Measurements from ENCODE around the gene LMAN2.
A peak's percentile ranks its signal among the peaks of the same experiment; 100 is the strongest.
"Not testable (repeated sequence)": the region's sequence is repeated elsewhere in the genome, so short reads cannot be mapped to it uniquely, and the experiment has no call there.

Gene LMAN2

DNA sequence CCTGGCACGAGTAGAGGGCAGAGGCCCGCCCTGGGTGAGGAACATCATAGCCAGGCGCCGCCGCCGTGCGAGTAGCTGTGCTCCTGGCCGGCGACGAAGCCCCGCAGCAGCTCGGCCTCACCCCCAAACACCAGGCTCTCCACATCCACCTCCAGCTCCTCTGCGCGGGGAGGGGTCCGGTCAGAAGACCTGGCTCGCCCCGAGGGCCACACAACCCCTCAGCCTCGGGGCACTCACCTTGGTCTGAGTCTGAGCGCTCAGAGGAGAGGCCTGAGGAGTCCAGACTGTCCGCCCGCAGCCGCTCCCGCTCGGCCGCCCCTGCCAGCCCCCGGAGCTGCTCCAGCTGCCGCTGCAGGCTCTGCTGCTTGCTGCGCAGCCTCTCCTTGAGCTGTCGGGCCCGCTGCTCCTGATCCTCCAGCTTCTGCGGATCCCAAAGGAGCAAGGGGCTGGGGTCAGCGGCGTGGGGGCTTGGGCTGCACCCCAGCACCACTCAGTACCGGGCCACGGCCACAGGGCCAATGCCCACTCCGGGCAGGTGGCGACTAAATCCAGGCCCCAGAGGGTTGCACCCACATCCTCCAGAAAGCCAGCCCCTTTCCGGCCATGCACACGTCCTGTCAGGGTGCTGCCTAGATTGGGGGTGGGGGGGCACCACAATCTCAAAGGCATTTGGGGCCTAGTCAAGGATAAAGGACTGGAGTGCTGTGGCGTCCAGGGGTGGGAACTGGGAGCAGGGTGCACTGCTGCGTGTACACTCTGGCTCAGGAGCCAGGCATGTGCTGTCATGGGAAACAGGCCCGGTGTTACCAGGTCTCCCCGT lies 43.7 kb downstream of the LMAN2 start:
- Histone ChIP-seq H3K4me1 (ENCODE audit: control insufficient read depth in 1 of 2, insufficient read depth in 2 of 2, low read length in 2 of 2) (peaks cover 5 to 39% of the 10 kb centered on the region in 2 donors), H3K9me3 (ENCODE audit: control insufficient read depth in 1 of 2, low read length in 2 of 2) (no peaks in the 10 kb centered on the region), H3K36me3 (ENCODE audit: control insufficient read depth in 1 of 2, insufficient read depth in 2 of 2, low read length in 2 of 2) (peaks cover 16 to 28% of the 10 kb centered on the region in 2 donors), H3K27ac (ENCODE audit: low read length) (no peak overlapping the region), H3K4me3 (ENCODE audit: low read depth in 1 of 2, low read length in 2 of 2) (peak overlapping the region in 1 of 2 donors; percentile 37), H3K27me3 (ENCODE audit: low read depth, low read length) (no peaks in the 10 kb centered on the region)

- H3K36me3 ChIP-seq (ENCODE audit: control insufficient read depth in 1 of 2, insufficient read depth in 2 of 2, low read length in 2 of 2), result peaks cover 16 to 30% of the 10 kb centered on the region in 2 donors
- H3K27ac ChIP-seq (ENCODE audit: low read length), result no peak overlapping the region
- H3K9me3 ChIP-seq (ENCODE audit: control insufficient read depth in 1 of 2, low read length in 2 of 2), result no peaks in the 10 kb centered on the region
- peaks cover 11 to 39% of the 10 kb centered on the region in 2 donors for H3K4me1 ChIP-seq (ENCODE audit: control insufficient read depth in 1 of 2, insufficient read depth in 2 of 2, low read length in 2 of 2)
- no peaks in the 10 kb centered on the region for H3K27me3 ChIP-seq (ENCODE audit: low read depth, low read length)
- H3K4me3 ChIP-seq (ENCODE audit: low read depth in 1 of 2, low read length in 2 of 2), result peak overlapping the region in 1 of 2 donors; percentile 37
These were observed 44.6 kb downstream of the LMAN2 start for GRCh38 chr5:177306674-177307543.

DNA sequence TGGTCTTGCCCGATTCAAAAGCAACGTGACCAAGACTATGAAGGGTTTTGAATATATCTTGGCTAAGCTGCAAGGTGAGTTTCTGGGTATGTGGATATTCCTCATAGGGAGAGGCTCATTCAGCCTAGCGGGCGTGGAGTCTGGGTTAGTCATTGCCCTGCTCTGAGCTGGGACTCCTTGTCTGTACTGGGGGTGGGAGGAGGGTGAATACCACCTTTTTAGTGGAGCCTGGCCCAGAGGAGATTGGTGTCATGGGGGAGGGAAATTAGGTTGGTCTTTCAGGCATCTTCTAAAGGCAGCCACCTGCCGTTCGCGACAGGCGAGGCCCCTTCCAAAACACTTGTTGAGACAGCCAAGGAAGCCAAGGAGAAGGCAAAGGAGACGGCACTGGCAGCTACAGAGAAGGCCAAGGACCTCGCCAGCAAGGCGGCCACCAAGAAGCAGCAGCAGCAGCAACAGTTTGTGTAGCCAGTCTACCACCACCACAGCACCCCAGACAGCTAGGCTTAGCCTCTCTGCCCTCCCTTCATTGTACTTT lies 45.3 kb downstream of the LMAN2 start:
- not testable (repeated sequence) for H3K27ac ChIP-seq (ENCODE audit: low read length); H3K27me3 ChIP-seq (ENCODE audit: low read depth, low read length); H3K9me3 ChIP-seq (ENCODE audit: control insufficient read depth in 1 of 2, low read length in 2 of 2); H3K4me3 ChIP-seq (ENCODE audit: low read depth in 1 of 2, low read length in 2 of 2)
- Histone ChIP-seq H3K4me1 (ENCODE audit: control insufficient read depth in 1 of 2, insufficient read depth in 2 of 2, low read length in 2 of 2) (peaks cover 18 to 39% of the 10 kb centered on the region in 2 donors), H3K36me3 (ENCODE audit: control insufficient read depth in 1 of 2, insufficient read depth in 2 of 2, low read length in 2 of 2) (peaks cover 20 to 32% of the 10 kb centered on the region in 2 donors)

DNA sequence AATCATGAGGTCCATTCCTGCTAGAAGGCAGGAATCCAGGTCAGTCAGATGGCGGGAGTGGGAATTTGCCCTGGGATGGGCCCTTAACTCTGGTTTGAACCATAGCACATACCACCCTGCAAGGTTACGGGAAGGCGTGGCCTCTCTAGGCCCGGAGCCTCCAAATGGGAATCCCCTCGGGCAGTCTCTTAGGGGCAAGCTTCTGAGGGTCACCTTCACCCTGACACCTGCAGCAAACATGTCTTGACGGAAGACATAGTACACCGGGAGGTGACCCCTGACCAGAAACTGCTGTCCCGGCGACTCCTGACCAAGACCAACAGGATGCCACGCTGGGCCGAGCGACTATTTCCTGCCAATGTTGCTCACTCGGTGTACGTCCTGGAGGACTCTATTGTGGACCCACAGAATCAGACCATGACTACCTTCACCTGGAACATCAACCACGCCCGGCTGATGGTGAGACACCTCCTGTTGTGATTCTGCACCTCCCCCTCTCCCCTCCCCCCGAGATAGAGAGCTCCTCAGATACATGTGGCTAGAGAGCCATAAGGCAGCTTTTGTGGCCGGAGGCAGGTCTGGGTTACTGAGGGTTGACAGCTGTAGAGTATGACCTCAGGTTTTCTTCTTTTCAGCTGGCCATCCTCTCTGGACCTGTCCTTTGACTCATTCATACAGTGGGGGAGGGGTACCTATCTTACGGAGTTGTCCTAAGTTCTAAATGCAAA lies 46.9 kb downstream of the LMAN2 start:
- peaks cover 20 to 32% of the 10 kb centered on the region in 2 donors for H3K36me3 ChIP-seq (ENCODE audit: control insufficient read depth in 1 of 2, insufficient read depth in 2 of 2, low read length in 2 of 2)
- H3K9me3 ChIP-seq (ENCODE audit: control insufficient read depth in 1 of 2, low read length in 2 of 2), result no peaks in the 10 kb centered on the region

DNA sequence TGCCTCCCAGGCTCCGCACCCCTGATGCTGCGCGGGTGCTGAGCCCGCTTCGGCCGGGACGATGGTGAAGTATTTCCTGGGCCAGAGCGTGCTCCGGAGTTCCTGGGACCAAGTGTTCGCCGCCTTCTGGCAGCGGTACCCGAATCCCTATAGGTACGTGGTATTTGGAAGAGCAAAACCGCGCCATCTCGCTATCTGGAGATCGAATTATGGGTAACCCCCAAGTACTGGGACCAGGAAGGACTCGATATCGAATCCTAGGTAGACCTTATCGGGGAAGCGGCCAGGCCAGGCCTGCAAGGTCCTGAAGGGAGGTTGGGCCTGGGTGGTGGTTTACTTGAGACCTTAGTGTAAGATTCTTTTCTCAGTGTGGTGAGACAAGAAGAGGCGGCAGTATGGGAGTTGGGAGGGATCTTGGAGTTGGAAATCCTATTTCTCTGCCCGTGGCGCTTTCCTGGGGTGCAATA lies 47.5 kb downstream of the LMAN2 start:
- Histone ChIP-seq H3K4me3 (ENCODE audit: low read depth in 1 of 2, low read length in 2 of 2) (peak overlapping the region; percentile 73 to 92), H3K9me3 (ENCODE audit: control insufficient read depth in 1 of 2, low read length in 2 of 2) (no peaks in the 10 kb centered on the region), H3K27ac (ENCODE audit: low read length) (peak overlapping the region; percentile 82), H3K27me3 (ENCODE audit: low read depth, low read length) (no peaks in the 10 kb centered on the region), H3K4me1 (ENCODE audit: control insufficient read depth in 1 of 2, insufficient read depth in 2 of 2, low read length in 2 of 2) (peaks cover 30 to 52% of the 10 kb centered on the region in 2 donors), H3K36me3 (ENCODE audit: control insufficient read depth in 1 of 2, insufficient read depth in 2 of 2, low read length in 2 of 2) (peaks cover 20 to 32% of the 10 kb centered on the region in 2 donors)

More for the DNA sequence above, 46.9 kb downstream of the LMAN2 start:
- Histone ChIP-seq H3K27me3 (ENCODE audit: low read depth, low read length) (no peaks in the 10 kb centered on the region), H3K4me3 (ENCODE audit: low read depth in 1 of 2, low read length in 2 of 2) (peak overlapping the region; percentile 73 to 92), H3K27ac (ENCODE audit: low read length) (peak overlapping the region; percentile 82), H3K4me1 (ENCODE audit: control insufficient read depth in 1 of 2, insufficient read depth in 2 of 2, low read length in 2 of 2) (peaks cover 30 to 47% of the 10 kb centered on the region in 2 donors)

- Histone ChIP-seq H3K9me3 (ENCODE audit: control insufficient read depth in 1 of 2, low read length in 2 of 2) (no peaks in the 10 kb centered on the region), H3K27ac (ENCODE audit: low read length) (peak within 1 kb of the TSS; percentile 82), H3K4me3 (ENCODE audit: low read depth in 1 of 2, low read length in 2 of 2) (peak within 1 kb of the TSS; percentile 73 to 92), H3K36me3 (ENCODE audit: control insufficient read depth in 1 of 2, insufficient read depth in 2 of 2, low read length in 2 of 2) (peaks cover 22 to 32% of the 10 kb centered on the region in 2 donors), H3K27me3 (ENCODE audit: low read depth, low read length) (no peaks in the 10 kb centered on the region), H3K4me1 (ENCODE audit: control insufficient read depth in 1 of 2, insufficient read depth in 2 of 2, low read length in 2 of 2) (peaks cover 30 to 52% of the 10 kb centered on the region in 2 donors)
These were observed 48.1 kb downstream of the LMAN2 start, which contains the start of the genes PRELID1 and RAB24 for GRCh38 chr5:177303121-177303924. TSS of gene PRELID1 (plus strand) at chr5:177303799. CDS start at chr5:177303986, 187 bp downstream. TSS of gene RAB24 (minus strand) at chr5:177303719. CDS start at chr5:177303288, 431 bp downstream.

- Histone ChIP-seq H3K36me3 (ENCODE audit: control insufficient read depth in 1 of 2, insufficient read depth in 2 of 2, low read length in 2 of 2) (peaks cover 28 to 32% of the 10 kb centered on the region in 2 donors), H3K27me3 (ENCODE audit: low read depth, low read length) (no peaks in the 10 kb centered on the region), H3K4me3 (ENCODE audit: low read depth in 1 of 2, low read length in 2 of 2) (peak overlapping the region; percentile 71 to 73), H3K4me1 (ENCODE audit: control insufficient read depth in 1 of 2, insufficient read depth in 2 of 2, low read length in 2 of 2) (peaks cover 30 to 52% of the 10 kb centered on the region in 2 donors), H3K9me3 (ENCODE audit: control insufficient read depth in 1 of 2, low read length in 2 of 2) (no peaks in the 10 kb centered on the region), H3K27ac (ENCODE audit: low read length) (no peak overlapping the region)
These were observed 48.9 kb downstream of the LMAN2 start for GRCh38 chr5:177302354-177303110.

DNA sequence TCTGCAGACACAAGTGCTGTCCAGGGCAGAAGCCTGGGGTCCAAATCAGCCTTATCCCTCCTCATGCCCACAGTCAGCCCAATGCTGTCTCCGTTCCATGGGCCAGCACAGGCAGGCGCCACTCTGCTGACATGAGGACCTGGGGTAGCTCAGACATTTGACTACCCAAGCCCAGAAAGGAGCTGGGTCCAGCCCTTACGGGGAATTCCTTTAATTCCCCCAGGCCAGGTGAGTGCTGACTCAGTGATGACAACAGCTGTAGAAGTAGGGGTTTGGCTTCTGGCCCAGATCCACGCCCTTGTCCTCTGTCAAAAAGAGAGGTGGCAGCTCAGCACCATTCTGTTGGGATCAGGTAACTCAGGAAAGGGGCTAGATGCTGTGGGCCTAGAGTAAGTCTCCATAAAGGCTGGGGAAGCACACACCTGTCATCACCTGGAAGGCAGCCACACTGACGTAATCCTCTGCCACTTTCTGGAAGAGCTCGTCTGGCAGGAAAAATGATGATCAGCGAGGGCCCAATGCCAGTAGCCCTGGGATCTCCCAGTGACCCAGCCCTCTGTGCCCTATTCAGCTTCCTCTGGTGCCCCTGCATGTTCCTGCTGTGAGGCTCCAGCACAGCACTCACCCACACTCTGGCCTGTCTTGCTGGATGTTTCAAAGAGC lies 49.8 kb downstream of the LMAN2 start:
- no peaks in the 10 kb centered on the region for H3K9me3 ChIP-seq (ENCODE audit: control insufficient read depth in 1 of 2, low read length in 2 of 2)
- H3K27me3 ChIP-seq (ENCODE audit: low read depth, low read length), result no peaks in the 10 kb centered on the region
- peak overlapping the region in 1 of 2 donors; percentile 73 for H3K4me3 ChIP-seq (ENCODE audit: low read depth in 1 of 2, low read length in 2 of 2)
- peaks cover 25 to 27% of the 10 kb centered on the region in 2 donors for H3K36me3 ChIP-seq (ENCODE audit: control insufficient read depth in 1 of 2, insufficient read depth in 2 of 2, low read length in 2 of 2)
- H3K27ac ChIP-seq (ENCODE audit: low read length), result no peak overlapping the region
- peaks cover 30 to 52% of the 10 kb centered on the region in 2 donors for H3K4me1 ChIP-seq (ENCODE audit: control insufficient read depth in 1 of 2, insufficient read depth in 2 of 2, low read length in 2 of 2)

DNA sequence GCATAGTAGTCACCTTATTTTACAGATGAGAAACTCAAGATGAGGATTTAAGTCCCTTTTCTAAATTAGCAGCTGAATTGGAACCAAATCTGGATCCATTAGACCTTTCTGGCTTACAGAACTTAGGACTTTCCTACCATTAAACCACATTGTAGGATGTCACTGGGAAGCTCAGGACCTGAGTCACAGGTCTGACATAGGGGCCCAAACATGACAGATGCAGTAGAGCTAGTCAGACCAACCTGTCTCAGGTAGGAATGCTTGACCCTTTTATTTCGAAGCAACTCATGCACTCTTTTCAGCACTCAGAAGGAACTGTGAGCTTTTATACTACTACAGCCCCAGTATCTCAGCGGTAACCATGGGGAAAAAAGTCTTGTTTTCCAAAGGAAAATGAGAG lies 50.5 kb downstream of the LMAN2 start:
- Histone ChIP-seq H3K4me1 (ENCODE audit: control insufficient read depth in 1 of 2, insufficient read depth in 2 of 2, low read length in 2 of 2) (peaks cover 30 to 52% of the 10 kb centered on the region in 2 donors), H3K9me3 (ENCODE audit: control insufficient read depth in 1 of 2, low read length in 2 of 2) (no peaks in the 10 kb centered on the region), H3K4me3 (ENCODE audit: low read depth in 1 of 2, low read length in 2 of 2) (no peak overlapping the region), H3K27me3 (ENCODE audit: low read depth, low read length) (no peaks in the 10 kb centered on the region), H3K27ac (ENCODE audit: low read length) (peak overlapping the region; percentile 82), H3K36me3 (ENCODE audit: control insufficient read depth in 1 of 2, insufficient read depth in 2 of 2, low read length in 2 of 2) (peaks cover 26 to 27% of the 10 kb centered on the region in 2 donors)
